Neuronal stem cell (in vitro differentiated cells): ENCODE results near the gene TNFAIP2.
"Not testable (repeated sequence)": the region's sequence is repeated elsewhere in the genome, so short reads cannot be mapped to it uniquely, and the experiment has no call there.

Experiments used
- DNase-seq: peaks from one replicate; pipeline ENCODE4 v3.0.0-alpha.2; 2013; ENCODE audit warnings: low spot score
- H2AFZ ChIP-seq: one replicate; pipeline ENCODE4 v1.6.1; 2013; ENCODE audit warnings: mild to moderate bottlenecking, low read length, inconsistent platforms
- H2AK5ac ChIP-seq: 2 replicates; pipeline ENCODE4 v1.6.1; 2013; ENCODE audit warnings: low read depth, mild to moderate bottlenecking, inconsistent platforms, low read length, moderate library complexity, mixed read lengths
- H2BK120ac ChIP-seq: 2 replicates; pipeline ENCODE4 v1.6.1; 2013; ENCODE audit warnings: low read depth, mild to moderate bottlenecking, inconsistent platforms, low read length, moderate library complexity, mixed read lengths
- H2BK12ac ChIP-seq: one replicate; pipeline ENCODE4 v1.6.1; 2013; ENCODE audit warnings: low read length, inconsistent platforms
- H2BK15ac ChIP-seq: 2 replicates; pipeline ENCODE4 v1.6.1; 2013; ENCODE audit warnings: mild to moderate bottlenecking, low read length, inconsistent platforms, mixed read lengths
- H2BK5ac ChIP-seq: one replicate; pipeline ENCODE4 v1.6.1; 2013; ENCODE audit warnings: inconsistent platforms, mild to moderate bottlenecking, low read length, moderate library complexity
- H3K14ac ChIP-seq: one replicate; pipeline ENCODE4 v1.6.1; 2013; ENCODE audit warnings: low read length, inconsistent platforms
- H3K18ac ChIP-seq: 2 replicates; pipeline ENCODE4 v1.6.1; 2013; ENCODE audit warnings: low read length, inconsistent platforms
- H3K23ac ChIP-seq: 2 replicates; pipeline ENCODE4 v1.6.1; 2013; ENCODE audit warnings: low read depth, mild to moderate bottlenecking, mixed read lengths, low read length, inconsistent platforms; ENCODE audit not compliant: poor library complexity
- H3K27ac ChIP-seq: replicated peaks from 3 replicates; pipeline ENCODE4 v1.5.1; 2013; ENCODE audit warnings: low read length, inconsistent platforms
- H3K27me3 ChIP-seq, 3 experiments: 2 replicates each; pipeline ENCODE4 v1.6.1; 2013; ENCODE audit warnings: low read length in 3 of 3, mild to moderate bottlenecking in 2 of 3, inconsistent platforms in 1 of 3, low read depth in 1 of 3, mixed read lengths in 1 of 3, moderate library complexity in 1 of 3; ENCODE audit not compliant: control insufficient read depth in 3 of 3, insufficient read depth in 3 of 3
- H3K36me3 ChIP-seq, 2 donors: replicated peaks in 1 of 2; 2 replicates each; pipeline ENCODE4 v1.6.1; 2013; ENCODE audit warnings: low read length in 2 of 2; ENCODE audit not compliant: control insufficient read depth in 2 of 2, insufficient read depth in 2 of 2
- H3K4ac ChIP-seq: 2 replicates; pipeline ENCODE4 v1.6.1; 2013; ENCODE audit warnings: inconsistent platforms, mild to moderate bottlenecking, low read length, moderate library complexity
- H3K4me1 ChIP-seq, 2 donors: 1 replicate in 1 of 2; 2 replicates in 1 of 2; pipeline ENCODE4 v1.6.1; 2013; ENCODE audit warnings: low read length in 2 of 2, low read depth in 1 of 2; ENCODE audit not compliant: control insufficient read depth in 2 of 2, insufficient read depth in 1 of 2
- H3K4me2 ChIP-seq: one replicate; pipeline ENCODE4 v1.6.1; 2013; ENCODE audit warnings: mild to moderate bottlenecking, low read length, inconsistent platforms; ENCODE audit not compliant: insufficient read depth, poor library complexity, severe bottlenecking
- H3K4me3 ChIP-seq, 2 donors: 2 replicates each; pipeline ENCODE4 v1.5.1; 2013; ENCODE audit warnings: low read length in 2 of 2, mild to moderate bottlenecking in 2 of 2, inconsistent platforms in 1 of 2, moderate library complexity in 1 of 2
- H3K79me1 ChIP-seq: one replicate; pipeline ENCODE4 v1.6.1; 2013; ENCODE audit warnings: low read depth, mild to moderate bottlenecking, inconsistent platforms, low read length, moderate library complexity
- H3K9ac ChIP-seq: one replicate; pipeline ENCODE4 v1.6.1; 2013; ENCODE audit warnings: mild to moderate bottlenecking, low read depth, low read length, inconsistent platforms; ENCODE audit not compliant: poor library complexity
- H3K9me3 ChIP-seq, 2 donors: replicated peaks in 1 of 2; 2 replicates each; pipeline versions ENCODE3 to v1.6.1; 2013; ENCODE audit warnings: low read length in 2 of 2, mild to moderate bottlenecking in 2 of 2, inconsistent platforms in 1 of 2, low read depth in 1 of 2, mixed read lengths in 1 of 2, moderate library complexity in 1 of 2; ENCODE audit not compliant: control insufficient read depth in 2 of 2, insufficient read depth in 1 of 2
- H4K8ac ChIP-seq: one replicate; pipeline ENCODE4 v1.6.1; 2013; ENCODE audit warnings: low read depth, mild to moderate bottlenecking, inconsistent platforms, low read length, moderate library complexity
- H4K91ac ChIP-seq: one replicate; pipeline ENCODE4 v1.6.1; 2013; ENCODE audit warnings: low read length, low read depth, mild to moderate bottlenecking, inconsistent platforms; ENCODE audit not compliant: poor library complexity
- WGBS, 2 donors: extraction: QIAGEN DNeasy Blood & Tissue Kit; methylation state at CpG; one replicate each; pipeline ENCODE4 v1.1.7; 2013; ENCODE audit warnings: missing lambda C conversion rate in 2 of 2, mixed read lengths in 1 of 2; ENCODE audit not compliant: insufficient read length in 2 of 2, insufficient replicate concordance in 1 of 2; ENCODE audit errors: extremely low coverage in 2 of 2; 5-methylcytosine and 5-hydroxymethylcytosine counted together

Gene TNFAIP2

GRCh38 chr14:103151270-103151945 lies 28.1 kb downstream of the TNFAIP2 start:
- WGBS, 2 donors: no CpG with 5 or more reads among the region's 15 CpGs

DNA sequence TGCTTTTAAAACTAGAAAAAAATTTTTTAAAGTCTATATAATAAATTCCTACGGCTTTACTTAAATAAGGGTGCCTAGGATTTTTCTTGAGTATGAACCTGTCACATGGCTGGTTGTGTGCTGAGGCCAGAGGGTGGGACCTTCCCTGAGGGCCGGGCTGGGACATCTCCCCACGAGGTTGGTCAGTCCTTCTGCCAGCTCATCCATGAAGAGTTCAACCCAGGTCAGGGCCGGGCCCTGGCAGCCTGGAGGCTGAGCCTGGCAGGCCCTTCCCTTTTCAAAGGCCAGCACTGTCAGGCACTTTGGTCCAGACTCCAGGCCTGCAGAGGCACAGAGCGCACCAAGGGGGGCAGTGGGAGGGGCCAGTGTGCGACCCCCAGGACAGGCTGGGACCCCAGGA lies 31.7 kb downstream of the TNFAIP2 start:
- Histone ChIP-seq H3K14ac (no peak overlapping the region), H3K27me3 (peaks cover 0 to 28% (median 0%) of the 10 kb centered on the region in 3 experiments), H2BK5ac (peak overlapping the region; percentile 39), H2BK12ac (no peak overlapping the region), H3K4me2 (no peak overlapping the region), H2AK5ac (no peak overlapping the region), H3K9me3 (no peaks in the 10 kb centered on the region), H3K27ac (no peak overlapping the region), H2BK15ac (no peak overlapping the region), H4K91ac (no peak overlapping the region), H4K8ac (no peak overlapping the region), H3K9ac (no peak overlapping the region), H3K36me3 (no peaks in the 10 kb centered on the region), H3K18ac (peak overlapping the region; percentile 64), H3K79me1 (no peaks in the 10 kb centered on the region), H3K23ac (no peak overlapping the region), H3K4ac (no peak overlapping the region), H3K4me1 (peaks cover 0 to 2% of the 10 kb centered on the region in 2 donors), H2BK120ac (no peak overlapping the region), H2AFZ (no peak overlapping the region), H3K4me3 (no peak overlapping the region)
- no CpG with 5 or more reads among the region's 6 CpGs for WGBS, 2 donors
- no peak for DNase-seq

More at GRCh38 chr14:103151270-103151945, 28.1 kb downstream of the TNFAIP2 start:
- Histone ChIP-seq H2BK120ac (no peak overlapping the region), H3K14ac (no peak overlapping the region), H3K4me1 (peaks cover 0 to 2% of the 10 kb centered on the region in 2 donors), H2AK5ac (no peak overlapping the region), H3K9me3 (no peaks in the 10 kb centered on the region), H4K8ac (no peak overlapping the region), H3K18ac (no peak overlapping the region), H3K9ac (no peak overlapping the region), H2BK15ac (no peak overlapping the region), H3K36me3 (no peaks in the 10 kb centered on the region), H3K27me3 (peaks cover 0 to 17% (median 0%) of the 10 kb centered on the region in 3 experiments), H2BK5ac (no peak overlapping the region), H3K27ac (no peak overlapping the region), H3K4me2 (no peak overlapping the region), H4K91ac (no peak overlapping the region), H3K79me1 (no peaks in the 10 kb centered on the region), H3K4ac (no peak overlapping the region), H2BK12ac (no peak overlapping the region), H3K23ac (no peak overlapping the region), H3K4me3 (no peak overlapping the region), H2AFZ (no peak overlapping the region)
- DNase-seq: no peak

DNA sequence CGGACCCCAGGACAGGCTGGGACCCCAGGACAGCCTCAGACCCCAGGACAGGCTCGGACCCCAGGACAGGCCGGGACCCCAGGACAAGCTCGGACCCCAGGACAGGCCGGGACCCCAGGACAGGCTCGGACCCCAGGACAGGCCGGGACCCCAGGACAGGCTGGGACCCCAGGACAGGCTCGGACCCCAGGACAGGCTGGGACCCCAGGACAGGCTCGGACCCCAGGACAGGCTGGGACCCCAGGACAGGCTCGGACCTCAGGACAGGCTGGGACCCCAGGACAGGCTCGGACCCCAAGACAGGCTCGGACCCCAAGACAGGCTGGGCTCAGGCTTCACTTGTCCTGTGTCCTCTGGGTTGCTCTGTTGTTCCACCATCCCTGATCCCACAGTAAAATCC lies 32.2 kb downstream of the TNFAIP2 start:
- H4K8ac ChIP-seq, H3K23ac ChIP-seq, H3K4me3 ChIP-seq, H3K36me3 ChIP-seq, H3K4ac ChIP-seq, H3K9me3 ChIP-seq, H3K4me1 ChIP-seq, H3K14ac ChIP-seq, H4K91ac ChIP-seq, DNase-seq, H3K79me1 ChIP-seq, H2BK12ac ChIP-seq, H3K4me2 ChIP-seq, H3K9ac ChIP-seq, H2AFZ ChIP-seq, H3K27ac ChIP-seq: not testable (repeated sequence)
- WGBS, 2 donors: no CpG with 5 or more reads among the region's 12 CpGs
- H3K27me3 ChIP-seq: peaks cover 0 to 28% (median 0%) of the 10 kb centered on the region in 3 experiments
- H2BK120ac ChIP-seq: peak overlapping the region; percentile 44
- H2BK5ac ChIP-seq: peak overlapping the region; percentile 39
- H2AK5ac ChIP-seq: peak overlapping the region; percentile 84
- peak overlapping the region; percentile 83 for H2BK15ac ChIP-seq
- peak overlapping the region; percentile 38 for H3K18ac ChIP-seq

DNA sequence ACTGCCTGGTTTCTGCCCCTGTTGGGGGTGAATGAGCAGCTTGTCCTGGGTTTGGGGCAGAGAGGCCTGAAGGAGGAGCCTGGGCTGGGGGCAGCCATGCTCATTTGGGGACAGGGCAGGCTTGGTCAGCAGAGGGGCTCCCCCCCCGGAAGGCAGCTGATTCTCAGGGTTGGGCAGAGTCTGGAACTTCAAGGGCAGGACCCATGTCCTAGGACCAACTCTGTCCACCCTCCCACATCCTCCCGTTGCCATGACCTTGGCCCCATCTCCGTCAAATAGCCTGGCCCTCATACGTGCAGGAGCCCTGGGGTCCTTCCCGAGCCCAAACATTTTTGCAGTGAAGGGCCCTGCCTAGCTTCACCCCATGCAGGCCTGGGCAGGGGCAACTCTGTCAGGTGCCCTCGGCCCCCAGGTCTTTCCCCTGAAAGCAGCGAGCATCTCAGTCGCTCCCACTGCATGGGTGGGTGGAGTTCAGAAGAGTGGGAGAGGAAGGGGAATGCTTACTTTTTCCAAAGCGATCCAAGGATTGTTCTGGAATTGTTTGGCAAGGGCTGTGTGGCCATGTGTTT lies 32.6 kb downstream of the TNFAIP2 start:
- Histone ChIP-seq H3K36me3 (no peaks in the 10 kb centered on the region), H4K8ac (no peak overlapping the region), H3K27me3 (peaks cover 0 to 27% (median 0%) of the 10 kb centered on the region in 3 experiments), H3K18ac (peak overlapping the region; percentile 46), H2BK120ac (peak overlapping the region; percentile 44), H3K4ac (no peak overlapping the region), H2BK5ac (no peak overlapping the region), H2BK12ac (peak overlapping the region; percentile 35), H3K79me1 (no peaks in the 10 kb centered on the region), H3K23ac (no peak overlapping the region), H3K4me2 (no peak overlapping the region), H3K27ac (no peak overlapping the region), H2AFZ (no peak overlapping the region), H3K4me3 (no peak overlapping the region), H2AK5ac (peak overlapping the region; percentile 84), H4K91ac (no peak overlapping the region), H3K9me3 (no peaks in the 10 kb centered on the region), H2BK15ac (peak overlapping the region; percentile 83), H3K4me1 (peaks cover 0 to 2% of the 10 kb centered on the region in 2 donors), H3K14ac (peak overlapping the region; percentile 33), H3K9ac (no peak overlapping the region)
- no CpG with 5 or more reads among the region's 9 CpGs for WGBS, 2 donors
- no peak for DNase-seq
